GM23338 (cell line): ENCODE data around the gene ZFR. TPM values are rescaled to one million over a fixed set of nuclear protein-coding genes. Genes with fewer than 3 reads are reported as not detected.
A peak's percentile ranks its signal among the peaks of the same experiment; 100 is the strongest.

ENCODE experiments used
- ATAC-seq: fragments of 200-7000 bp; cut with Tn5 transposase; 3 replicates; pipeline ENCODE4 v1.9.1; 2020
- DNase-seq: peaks from one replicate; pipeline ENCODE4 v3.0.0-alpha.2; 2015; ENCODE audit warnings: low spot score
- H2AFZ ChIP-seq: fragments of 200-600 bp; sonication (generic); 2 replicates; pipeline ENCODE4 v1.8.0; 2016; ENCODE audit warnings: antibody characterized with exemption, mild to moderate bottlenecking, moderate library complexity
- H3F3A ChIP-seq: fragments of 200-600 bp; sonication (generic); replicated peaks from 2 replicates; pipeline ENCODE4 v1.8.0; 2017; ENCODE audit warnings: antibody characterized with exemption, mixed run types, low read depth
- H3K27ac ChIP-seq: fragments of 200-600 bp; sonication (generic); 2 replicates; pipeline ENCODE4 v1.6.1; 2016; ENCODE audit warnings: low read depth
- H3K27me3 ChIP-seq: fragments of 200-600 bp; sonication (generic); 2 replicates; pipeline ENCODE4 v1.8.0; 2016; ENCODE audit warnings: mild to moderate bottlenecking, mixed run types, moderate library complexity; ENCODE audit not compliant: insufficient read depth
- H3K36me3 ChIP-seq: fragments of 200-600 bp; sonication (generic); 2 replicates; pipeline ENCODE4 v1.8.0; 2016; ENCODE audit warnings: mild to moderate bottlenecking; ENCODE audit not compliant: insufficient read depth
- H3K4me1 ChIP-seq: fragments of 200-600 bp; sonication (generic); 2 replicates; pipeline ENCODE4 v1.8.0; 2016; ENCODE audit warnings: mild to moderate bottlenecking, moderate library complexity; ENCODE audit not compliant: insufficient read depth
- H3K4me2 ChIP-seq: fragments of 200-600 bp; sonication (generic); 2 replicates; pipeline ENCODE4 v1.7.1; 2017; ENCODE audit warnings: mixed run types
- H3K4me3 ChIP-seq: fragments of 200-600 bp; sonication (generic); 2 replicates; pipeline ENCODE4 v1.6.1; 2016; ENCODE audit warnings: mixed run types
- H3K79me2 ChIP-seq: fragments of 200-600 bp; sonication (generic); replicated peaks from 2 replicates; pipeline ENCODE4 v1.8.0; 2017; ENCODE audit warnings: mild to moderate bottlenecking; ENCODE audit not compliant: insufficient read depth
- H3K9me2 ChIP-seq: fragments of 200-600 bp; sonication (generic); 2 replicates; pipeline ENCODE4 v1.8.0; 2017; ENCODE audit not compliant: insufficient read depth
- H4K20me1 ChIP-seq: fragments of 200-600 bp; sonication (generic); replicated peaks from 2 replicates; pipeline ENCODE4 v1.8.0; 2017; ENCODE audit warnings: mild to moderate bottlenecking; ENCODE audit not compliant: insufficient read depth
- H3K27ac Mint-ChIP-seq: 2 replicates; pipeline ENCODE4 v1.8.0; 2020; ENCODE audit warnings: inconsistent platforms, mild to moderate bottlenecking, moderate library complexity, mixed read lengths
- H3K27me3 Mint-ChIP-seq: 3 replicates; pipeline ENCODE4 v1.8.0; 2022; ENCODE audit warnings: low read depth, mild to moderate bottlenecking, moderate library complexity, mixed read lengths, inconsistent platforms; ENCODE audit not compliant: insufficient read depth, poor library complexity
- H3K36me3 Mint-ChIP-seq: 3 replicates; pipeline ENCODE4 v1.8.0; 2021; ENCODE audit warnings: low read depth, mild to moderate bottlenecking, inconsistent platforms, moderate library complexity, mixed read lengths
- H3K4me1 Mint-ChIP-seq: 3 replicates; pipeline ENCODE4 v1.8.0; 2020; ENCODE audit warnings: mild to moderate bottlenecking, inconsistent platforms, mixed read lengths
- H3K4me3 Mint-ChIP-seq: 3 replicates; pipeline ENCODE4 v1.8.0; 2021; ENCODE audit warnings: moderate library complexity, mild to moderate bottlenecking, inconsistent platforms, mixed read lengths
- H3K9me3 Mint-ChIP-seq: 3 replicates; pipeline ENCODE4 v1.8.0; 2020; ENCODE audit warnings: moderate library complexity, mild to moderate bottlenecking, inconsistent platforms, mixed read lengths
- ETS1 ChIP-seq: IDR thresholded peaks from 2 replicates; pipeline ENCODE4 v1.6.1; 2016; ENCODE audit warnings: antibody characterized with exemption
- EZH2 ChIP-seq: fragments of 200-600 bp; sonication (generic); IDR thresholded peaks from one replicate; pipeline ENCODE4 v1.8.0; 2017; ENCODE audit warnings: antibody characterized with exemption, mild to moderate bottlenecking, low read depth; ENCODE audit not compliant: unreplicated experiment
- EZH2phosphoT487 ChIP-seq: fragments of 200-600 bp; sonication (generic); IDR thresholded peaks from one replicate; pipeline ENCODE4 v1.8.1; 2018; ENCODE audit warnings: antibody characterized with exemption; ENCODE audit not compliant: unreplicated experiment
- JUNB ChIP-seq: IDR thresholded peaks from one replicate; pipeline ENCODE4 v1.6.1; 2016; ENCODE audit warnings: antibody characterized with exemption; ENCODE audit not compliant: unreplicated experiment
- POLR2AphosphoS5 ChIP-seq: IDR thresholded peaks from 2 replicates; pipeline ENCODE4 v1.6.1; 2016; ENCODE audit warnings: antibody characterized with exemption, low read depth
- REST ChIP-seq: IDR thresholded peaks from one replicate; pipeline ENCODE4 v1.6.1; 2018; ENCODE audit warnings: antibody characterized with exemption; ENCODE audit not compliant: unreplicated experiment
- STAT1 ChIP-seq: IDR thresholded peaks from one replicate; pipeline ENCODE4 v1.6.1; 2016; ENCODE audit warnings: antibody characterized with exemption; ENCODE audit not compliant: unreplicated experiment
- ZNF331 ChIP-seq: fragments of 250-450 bp; sonication (Bioruptor Pico); IDR thresholded peaks from 2 replicates; pipeline ENCODE4 v1.5.0; 2020; ENCODE audit warnings: low read depth, mild to moderate bottlenecking, moderate library complexity
- polyA plus RNA-seq: library from polyadenylated mRNA; unstranded; fragments of >200 nt; fragmentation: Nextera tagmentation; extraction: Ambion mirVana; gene quantifications from 2 replicates; pipeline ENCODE4 v1.2.1, GENCODE V29; 2016
- total RNA-seq: library from RNA; depleted of rRNA; stranded (reverse); fragments of >200 nt; shearing (Covaris generic); gene quantifications from 2 replicates; pipeline ENCODE4 v1.2.3, GENCODE V29; 2014

Gene ZFR
- total and polyA plus RNA-seq, 2 experiments from 2014 or later = 92.4 to 103 TPM

GRCh38 chr5:32320576-32320975 is 124.0 kb downstream of the ZFR start:
- Mint-ChIP-seq H3K4me1 (peaks cover 2% of the 10 kb centered on the region; the same call in 1 of the 3 replicates), H3K27me3 (peaks cover 10% of the 10 kb centered on the region), H3K36me3 (no peaks in the 10 kb centered on the region; the same call in 2 of the 3 replicates), H3K4me3 (no peak overlapping the region), H3K27ac (no peak overlapping the region), H3K9me3 (peaks cover 5% of the 10 kb centered on the region; the same call in 2 of the 3 replicates)
- Histone ChIP-seq H3K9me2 (no peaks in the 10 kb centered on the region), H3K36me3 (no peaks in the 10 kb centered on the region), H3K4me2 (no peak overlapping the region), H2AFZ (no peak overlapping the region), H3K27ac (no peak overlapping the region), H3K4me1 (no peaks in the 10 kb centered on the region), H4K20me1 (no peaks in the 10 kb centered on the region), H3K4me3 (no peak overlapping the region), H3F3A (no peaks in the 10 kb centered on the region), H3K79me2 (no peaks in the 10 kb centered on the region), H3K27me3 (no peaks in the 10 kb centered on the region)
- TF ChIP-seq JUNB (no peak), EZH2 (no peak), ZNF331 (CRISPR knock-in tag) (no peak), ETS1 (no peak), EZH2phosphoT487 (no peak), REST (no peak), POLR2AphosphoS5 (no peak), STAT1 (no peak)
- ATAC-seq = no peak
- DNase-seq = no peak

GRCh38 chr5:32319926-32320543 is 124.5 kb downstream of the ZFR start:
- DNase-seq (no peak), ATAC-seq (no peak)
- Mint-ChIP-seq H3K9me3 (peaks cover 5% of the 10 kb centered on the region; the same call in 2 of the 3 replicates), H3K27ac (no peak overlapping the region), H3K36me3 (no peaks in the 10 kb centered on the region; the same call in 2 of the 3 replicates), H3K4me3 (no peak overlapping the region), H3K4me1 (peaks cover 2% of the 10 kb centered on the region; the same call in 1 of the 3 replicates), H3K27me3 (peaks cover 10% of the 10 kb centered on the region)
- H3K4me1 ChIP-seq = no peaks in the 10 kb centered on the region
- H3K9me2 ChIP-seq = no peaks in the 10 kb centered on the region
- H3K27me3 ChIP-seq = no peaks in the 10 kb centered on the region
- H3K4me2 ChIP-seq = no peak overlapping the region
- no peaks in the 10 kb centered on the region for H3K36me3 ChIP-seq
- TF ChIP-seq ZNF331 (CRISPR knock-in tag) = no peak
- TF ChIP-seq STAT1 = no peak
- no peak for TF ChIP-seq JUNB
- H3K79me2 ChIP-seq = no peaks in the 10 kb centered on the region
- H3F3A ChIP-seq = no peaks in the 10 kb centered on the region
- peak overlapping the region; percentile 83 for H2AFZ ChIP-seq
- no peaks in the 10 kb centered on the region for H4K20me1 ChIP-seq
- H3K4me3 ChIP-seq = no peak overlapping the region
- H3K27ac ChIP-seq = no peak overlapping the region
